Measurements from ENCODE around the gene ZNF57. TPM values are rescaled to one million over a fixed set of nuclear protein-coding genes. Genes with fewer than 3 reads are reported as not detected.
A peak's percentile ranks its signal among the peaks of the same experiment; 100 is the strongest.

Gene ZNF57
- total and polyA plus RNA-seq, 9 of the 15 experiments (the other 6 are each of a cell fraction or from before 2014, with no cell fraction given) = 3.9 to 13.5 (median 7.8) TPM

GRCh38 chr19:2944775-2945574 lies 44.2 kb downstream of the ZNF57 start, which contains the start of gene ZNF77 (continued):
- TF ChIP-seq ATF2 (CRISPR knock-in tag; IDR thresholded peaks at IDR 0.05) (peak; percentile 83; the same call in 1 of the 2 replicates), PHB (CRISPR knock-in tag; IDR thresholded peaks at IDR 0.05) (0 out of 2 replicates have a peak, but pooled peaks have one; percentile 57), POLR2B (IDR thresholded peaks at IDR 0.05; ENCODE audit: low read depth, partially characterized antibody) (peak; percentile 65), ERF (CRISPR knock-in tag; IDR thresholded peaks at IDR 0.05) (peak; percentile 87; the same call in 1 of the 2 replicates), ZNF318 (IDR thresholded peaks at IDR 0.05; ENCODE audit: borderline replicate concordance in 1 of 2, low read depth in 1 of 2) (no peak), ZNF507 (tag; conservative IDR thresholded peaks at IDR 0.05) (no peak), ZFPM2 (CRISPR knock-in tag; IDR thresholded peaks at IDR 0.05) (no peak), MAZ (CRISPR knock-in tag; conservative IDR thresholded peaks at IDR 0.05 in 1 of 2, IDR thresholded peaks at IDR 0.05 in 1 of 2) (peak; percentile 60 to 73; a peak in 3 of 4 replicates), STAG1 (CRISPR knock-in tag; IDR thresholded peaks at IDR 0.05; ENCODE audit: borderline replicate concordance) (peak; percentile 45; the same call in 1 of the 2 replicates), KDM5B (IDR thresholded peaks at IDR 0.05; ENCODE audit: insufficient replicate concordance, low read depth, low read length) (peak; percentile 56), CREB3L1 (IDR thresholded peaks at IDR 0.05; ENCODE audit: borderline replicate concordance, low read depth) (peak; percentile 61; the same call in 1 of the 2 replicates), ZNF76 (CRISPR knock-in tag; IDR thresholded peaks at IDR 0.05; ENCODE audit: borderline replicate concordance) (peak; percentile 85; the same call in 1 of the 2 replicates), ZNF280B (CRISPR knock-in tag; IDR thresholded peaks at IDR 0.05) (no peak)

Data from K562 (cell line).